MM.1S (cell line): ENCODE measurements around the gene ARID1A.

ENCODE experiments used
- DNase-seq: peaks from one replicate; pipeline ENCODE4 v3.0.0-alpha.2; 2015
- H2AFZ ChIP-seq: fragments of 300-600 bp; sonication (generic); 2 replicates; pipeline ENCODE4 v1.6.0; 2016; ENCODE audit warnings: antibody characterized with exemption, low read length
- H3F3A ChIP-seq: fragments of 300-600 bp; sonication (generic); 2 replicates; pipeline ENCODE4 v1.6.1; 2016; ENCODE audit warnings: mild to moderate bottlenecking, antibody characterized with exemption, low read length, moderate library complexity, mixed read lengths; ENCODE audit not compliant: insufficient read depth
- H3K27ac ChIP-seq: fragments of 300-600 bp; sonication (generic); 2 replicates; pipeline ENCODE4 v1.5.1; 2016; ENCODE audit warnings: mild to moderate bottlenecking, low read length
- H3K27me3 ChIP-seq: fragments of 300-600 bp; sonication (generic); replicated peaks from 2 replicates; pipeline ENCODE4 v1.6.0; 2016; ENCODE audit warnings: low read length; ENCODE audit not compliant: insufficient read depth
- H3K36me3 ChIP-seq: fragments of 300-600 bp; sonication (generic); replicated peaks from 2 replicates; pipeline ENCODE4 v1.6.1; 2016; ENCODE audit warnings: mild to moderate bottlenecking, low read length, mixed read lengths; ENCODE audit not compliant: insufficient read depth
- H3K4me1 ChIP-seq: fragments of 300-600 bp; sonication (generic); 2 replicates; pipeline ENCODE4 v1.6.1; 2016; ENCODE audit warnings: low read length, mixed read lengths
- H3K4me2 ChIP-seq: fragments of 300-600 bp; sonication (generic); 2 replicates; pipeline ENCODE4 v1.6.0; 2016; ENCODE audit warnings: low read depth, low read length
- H3K4me3 ChIP-seq: fragments of 300-600 bp; sonication (generic); 2 replicates; pipeline ENCODE4 v1.5.1; 2016; ENCODE audit warnings: low read length, mixed read lengths
- H3K79me2 ChIP-seq: fragments of 300-600 bp; sonication (generic); 2 replicates; pipeline ENCODE4 v1.6.1; 2016; ENCODE audit warnings: mixed run types, low read length, mixed read lengths
- H3K9ac ChIP-seq: fragments of 300-600 bp; sonication (generic); 2 replicates; pipeline ENCODE4 v1.6.1; 2016; ENCODE audit warnings: low read length, mixed read lengths
- H3K9me2 ChIP-seq: fragments of 300-600 bp; sonication (generic); replicated peaks from 2 replicates; pipeline ENCODE4 v1.6.1; 2016; ENCODE audit warnings: mild to moderate bottlenecking, low read length, mixed read lengths; ENCODE audit not compliant: insufficient read depth
- H3K9me3 ChIP-seq: fragments of 300-600 bp; sonication (generic); replicated peaks from 2 replicates; pipeline ENCODE4 v1.6.1; 2016; ENCODE audit warnings: mild to moderate bottlenecking, low read length, mixed read lengths; ENCODE audit not compliant: insufficient read depth
- H4K20me1 ChIP-seq: fragments of 300-600 bp; sonication (generic); 2 replicates; pipeline ENCODE4 v1.6.1; 2016; ENCODE audit warnings: mild to moderate bottlenecking, low read length, moderate library complexity, mixed read lengths; ENCODE audit not compliant: insufficient read depth
- CTCF ChIP-seq: fragments of 300-600 bp; sonication (generic); IDR thresholded peaks from 2 replicates; pipeline ENCODE4 v1.5.1; 2016; ENCODE audit warnings: antibody characterized with exemption, low read length, mixed read lengths
- EZH2 ChIP-seq: fragments of 300-600 bp; sonication (generic); optimal IDR thresholded peaks from 2 replicates; pipeline ENCODE3; 2017; ENCODE audit warnings: low read depth, mild to moderate bottlenecking, antibody characterized with exemption, low read length, mixed read lengths
- EZH2phosphoT487 ChIP-seq: fragments of 300-600 bp; sonication (generic); IDR thresholded peaks from 2 replicates; pipeline ENCODE4 v1.6.1; 2018; ENCODE audit warnings: antibody characterized with exemption, low read length

Gene ARID1A

DNA sequence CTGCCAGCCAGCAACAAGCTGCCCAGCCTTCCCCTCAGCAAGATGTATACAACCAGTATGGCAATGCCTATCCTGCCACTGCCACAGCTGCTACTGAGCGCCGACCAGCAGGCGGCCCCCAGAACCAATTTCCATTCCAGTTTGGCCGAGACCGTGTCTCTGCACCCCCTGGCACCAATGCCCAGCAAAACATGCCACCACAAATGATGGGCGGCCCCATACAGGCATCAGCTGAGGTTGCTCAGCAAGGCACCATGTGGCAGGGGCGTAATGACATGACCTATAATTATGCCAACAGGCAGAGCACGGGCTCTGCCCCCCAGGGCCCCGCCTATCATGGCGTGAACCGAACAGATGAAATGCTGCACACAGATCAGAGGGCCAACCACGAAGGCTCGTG lies 78.6 kb downstream of the ARID1A start:
- no peak for TF ChIP-seq EZH2
- TF ChIP-seq CTCF, result no peak
- TF ChIP-seq EZH2phosphoT487, result no peak
- Histone ChIP-seq H3K4me1 (peaks cover 7% of the 10 kb centered on the region), H2AFZ (no peak overlapping the region), H3K9me2 (no peaks in the 10 kb centered on the region), H3K79me2 (peaks cover 75% of the 10 kb centered on the region), H3K9me3 (no peaks in the 10 kb centered on the region), H3F3A (peaks cover 5% of the 10 kb centered on the region; the same call in 1 of the 2 replicates), H3K4me3 (no peak overlapping the region), H3K9ac (no peak overlapping the region), H3K4me2 (no peak overlapping the region), H3K27me3 (no peaks in the 10 kb centered on the region), H3K27ac (no peak overlapping the region), H4K20me1 (no peaks in the 10 kb centered on the region), H3K36me3 (peaks cover 36% of the 10 kb centered on the region)
- no peak for DNase-seq

GRCh38 chr1:26775666-26776065 lies 79.9 kb downstream of the ARID1A start:
- H3K9me3 ChIP-seq, result no peaks in the 10 kb centered on the region
- no peaks in the 10 kb centered on the region for H4K20me1 ChIP-seq
- no peak overlapping the region for H3K4me2 ChIP-seq
- H3K4me1 ChIP-seq, result peaks cover 19% of the 10 kb centered on the region
- H3K36me3 ChIP-seq, result peaks cover 41% of the 10 kb centered on the region; the same call in 1 of the 2 replicates
- TF ChIP-seq EZH2 (no peak), CTCF (no peak), EZH2phosphoT487 (no peak)
- H3K9ac ChIP-seq, result no peak overlapping the region
- H3F3A ChIP-seq, result peaks cover 5% of the 10 kb centered on the region; the same call in 1 of the 2 replicates
- no peak overlapping the region for H3K4me3 ChIP-seq
- H3K9me2 ChIP-seq, result no peaks in the 10 kb centered on the region
- H3K27ac ChIP-seq, result no peak overlapping the region
- H3K79me2 ChIP-seq, result peaks cover 81% of the 10 kb centered on the region
- no peak overlapping the region for H2AFZ ChIP-seq
- no peaks in the 10 kb centered on the region for H3K27me3 ChIP-seq
- no peak for DNase-seq

DNA sequence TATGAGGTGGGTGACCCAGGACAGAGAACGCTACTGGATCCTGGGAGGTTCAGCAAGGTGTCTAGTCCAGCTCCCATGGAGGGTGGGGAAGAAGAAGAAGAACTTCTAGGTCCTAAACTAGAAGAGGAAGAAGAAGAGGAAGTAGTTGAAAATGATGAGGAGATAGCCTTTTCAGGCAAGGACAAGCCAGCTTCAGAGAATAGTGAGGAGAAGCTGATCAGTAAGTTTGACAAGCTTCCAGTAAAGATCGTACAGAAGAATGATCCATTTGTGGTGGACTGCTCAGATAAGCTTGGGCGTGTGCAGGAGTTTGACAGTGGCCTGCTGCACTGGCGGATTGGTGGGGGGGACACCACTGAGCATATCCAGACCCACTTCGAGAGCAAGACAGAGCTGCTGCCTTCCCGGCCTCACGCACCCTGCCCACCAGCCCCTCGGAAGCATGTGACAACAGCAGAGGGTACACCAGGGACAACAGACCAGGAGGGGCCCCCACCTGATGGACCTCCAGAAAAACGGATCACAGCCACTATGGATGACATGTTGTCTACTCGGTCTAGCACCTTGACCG lies 83.4 kb downstream of the ARID1A start:
- no peak overlapping the region for H3K9ac ChIP-seq

More for the DNA sequence above, 83.4 kb downstream of the ARID1A start:
- Histone ChIP-seq H3K4me1 (peaks cover 53% of the 10 kb centered on the region), H3K4me3 (no peak overlapping the region), H3F3A (peaks cover 29% of the 10 kb centered on the region), H3K27me3 (no peaks in the 10 kb centered on the region), H3K36me3 (peaks cover 32% of the 10 kb centered on the region; the same call in 1 of the 2 replicates), H4K20me1 (0 out of 2 replicates have a peak, but pooled peaks cover 4% of the 10 kb centered on the region), H3K4me2 (no peak overlapping the region), H3K9me3 (no peaks in the 10 kb centered on the region), H3K27ac (no peak overlapping the region), H3K79me2 (peaks cover 62% of the 10 kb centered on the region), H3K9me2 (no peaks in the 10 kb centered on the region), H2AFZ (no peak overlapping the region)
- DNase-seq, result no peak
- TF ChIP-seq EZH2phosphoT487, result no peak
- no peak for TF ChIP-seq EZH2
- TF ChIP-seq CTCF, result no peak
